ENCODE results near the gene TEX13C. TPM values are rescaled to one million over a fixed set of nuclear protein-coding genes. Genes with fewer than 3 reads are reported as not detected.

TEX13C gene
- total RNA-seq, 1 experiment from 2014 or later = 0.24 TPM

DNA sequence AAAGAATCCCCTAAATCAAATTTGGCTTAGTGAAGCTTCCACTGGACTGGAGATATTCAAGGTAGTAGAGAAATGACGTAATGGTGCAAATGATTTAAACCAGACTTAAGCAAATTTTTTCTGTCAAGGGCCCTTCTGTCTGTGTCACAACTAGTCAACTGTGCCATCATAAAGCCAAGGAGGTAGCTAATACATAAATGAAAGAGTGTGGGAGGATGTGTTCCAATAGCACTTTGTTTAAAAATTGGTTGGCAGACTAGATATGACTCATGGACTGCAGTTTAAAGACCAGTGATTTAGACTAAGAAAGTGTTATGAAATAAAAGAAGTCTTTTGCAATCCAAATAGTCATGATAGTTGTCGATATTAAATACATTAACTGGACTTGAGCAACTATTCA is 24.3 kb upstream of the TEX13C start:
- no peak overlapping the region for H2BK15ac ChIP-seq (ENCODE audit: low read depth, low read length)
- H3K4ac ChIP-seq (ENCODE audit: low read depth, low read length) = no peak overlapping the region
- H4K5ac ChIP-seq (ENCODE audit: insufficient read length, low read depth, low read length) = no peak overlapping the region
- H3K4me2 ChIP-seq (ENCODE audit: insufficient read depth, insufficient read length, low read length) = no peak overlapping the region
- no peak overlapping the region for H3K27ac ChIP-seq (ENCODE audit: insufficient read length, low read depth, low read length)
- no peak overlapping the region for H3K56ac ChIP-seq (ENCODE audit: insufficient read length, low read depth, low read length)
- no peak overlapping the region for H3K14ac ChIP-seq (ENCODE audit: insufficient read depth, low read length)
- H3K4me1 ChIP-seq (ENCODE audit: insufficient read depth, low read length) = no peaks in the 10 kb centered on the region; the same call in 1 of the 2 replicates
- no peak overlapping the region for H3K4me3 Mint-ChIP-seq
- no peak for DNase-seq
- no peak overlapping the region for H2BK120ac ChIP-seq (ENCODE audit: low read depth, low read length, poor library complexity, severe bottlenecking)
- no peak overlapping the region for H3K9ac ChIP-seq (ENCODE audit: extremely low read depth, insufficient read length, low read length)
- H3K27ac Mint-ChIP-seq = no peak overlapping the region
- no peaks in the 10 kb centered on the region for H4K20me1 ChIP-seq (ENCODE audit: control insufficient read depth, insufficient read depth, insufficient read length)
- peaks cover 0 to 1% (median 0%) of the 10 kb centered on the region in 3 experiments; a peak in 1 of 7 replicates for H3K36me3 Mint-ChIP-seq (ENCODE audit: insufficient read depth in 1 of 3, low read depth in 3 of 3)
- peaks cover 3 to 5% of the 10 kb centered on the region in 2 experiments; a peak in 3 of 5 replicates for H3K9me3 Mint-ChIP-seq
- H2AK5ac ChIP-seq (ENCODE audit: insufficient read length, low read length) = no peak overlapping the region
- no peak overlapping the region for H4K8ac ChIP-seq (replicated peaks; ENCODE audit: insufficient read length, low read depth, low read length)
- H3K27me3 Mint-ChIP-seq (ENCODE audit: low read depth) = no peaks in the 10 kb centered on the region
- H4K91ac ChIP-seq (ENCODE audit: insufficient read length, low read depth, low read length) = no peak overlapping the region
- no peak overlapping the region for H2BK12ac ChIP-seq (ENCODE audit: insufficient read length, low read depth, low read length)
- TF ChIP-seq CTCF (conservative IDR thresholded peaks at IDR 0.05) = no peak
- H3K79me1 ChIP-seq (ENCODE audit: insufficient read depth, low read depth, low read length, poor library complexity, severe bottlenecking) = no peaks in the 10 kb centered on the region
- H3K4me1 Mint-ChIP-seq = peaks cover 6 to 7% of the 10 kb centered on the region in 2 experiments; a peak in 2 of 4 replicates
- no peak overlapping the region for H2BK5ac ChIP-seq (ENCODE audit: insufficient read length, low read length)
- H3K79me2 ChIP-seq (ENCODE audit: insufficient read depth, low read length) = no peaks in the 10 kb centered on the region
- H3T11ph ChIP-seq (ENCODE audit: low read length) = no peak overlapping the region
- no peak overlapping the region for H3K18ac ChIP-seq (ENCODE audit: insufficient read length, low read depth, low read length)
- no peaks in the 10 kb centered on the region for H3K27me3 ChIP-seq (ENCODE audit: insufficient read depth, low read length)
- no peak overlapping the region for H2AFZ ChIP-seq (ENCODE audit: low read length)
- no CpG with 5 or more reads among the region's 2 CpGs for WGBS (ENCODE audit: extremely low coverage, insufficient read length, low lambda C conversion rate)
- no peaks in the 10 kb centered on the region for H3K9me3 ChIP-seq (ENCODE audit: control insufficient read depth, low read depth, low read length)
- no peaks in the 10 kb centered on the region for H3K23me2 ChIP-seq (ENCODE audit: insufficient read length, low read depth, low read length, poor library complexity, severe bottlenecking)
- no peak overlapping the region for H2BK20ac ChIP-seq (ENCODE audit: low read depth, low read length, poor library complexity, severe bottlenecking)
- H3K23ac ChIP-seq (ENCODE audit: insufficient read length, low read depth, low read length) = no peak overlapping the region

All from H9 (cell line).